Stimulated activated CD8-positive, alpha-beta memory T cell treated with anti-CD3 and anti-CD28 coated beads, Interleukin-12 subunit alpha, Interleukin-12 subunit beta, amount 100 ng/mL, for 24 hours (primary cell): Measurements from ENCODE around the gene SLC9C1.

Source experiments
- DNase-seq: peaks from one replicate; pipeline ENCODE4 v3.0.0-alpha.2; 2020; ENCODE audit errors: extremely low read depth

SLC9C1 gene

DNA sequence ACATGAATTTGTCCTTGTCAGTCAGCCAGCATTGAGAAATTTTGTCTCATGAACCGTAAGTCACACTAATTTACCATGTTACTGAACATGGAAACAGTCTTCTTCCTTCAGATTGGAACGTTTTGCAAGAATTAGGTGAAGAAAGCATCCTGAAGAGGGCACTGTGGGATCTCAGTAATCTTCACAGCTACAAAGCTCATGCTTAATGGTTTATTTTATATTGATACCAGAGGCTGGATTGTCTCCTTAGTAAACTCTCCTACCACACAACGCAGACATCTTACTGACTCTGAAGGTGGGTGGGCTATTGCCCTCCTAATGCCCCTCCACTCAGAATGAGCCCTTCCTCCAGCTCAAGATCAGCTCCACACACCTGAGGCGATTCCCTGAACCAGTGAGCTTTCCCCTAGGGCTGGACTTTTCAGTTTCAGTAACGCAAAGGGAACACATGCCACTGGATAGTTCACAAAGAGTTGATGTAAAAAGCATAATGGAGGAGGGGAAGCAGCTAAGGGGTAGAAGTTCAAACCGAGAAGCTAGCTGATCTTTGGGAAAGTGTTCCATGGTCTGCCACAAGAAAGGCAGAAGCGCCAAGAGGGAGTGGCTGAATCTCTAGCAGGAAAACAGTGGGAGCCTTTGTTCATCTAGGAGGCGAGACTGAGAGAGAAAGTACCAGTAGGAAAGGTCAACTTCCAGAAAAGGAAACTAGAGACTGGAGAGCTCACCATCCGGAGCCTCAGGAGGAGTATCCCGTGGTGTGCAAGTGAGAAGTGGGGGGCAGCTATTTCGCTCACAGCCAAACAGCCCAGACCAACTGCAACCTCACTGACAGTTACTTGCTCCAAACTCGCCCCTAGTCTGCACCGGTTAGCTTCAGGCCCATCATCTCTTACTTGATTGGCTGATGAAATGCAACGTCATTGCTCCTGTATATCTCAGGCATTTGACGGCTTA lies at the start of gene SLC9C1:
Gene SLC9C1 (minus strand): TSS at position 849 of the 954 bp plus-strand sequence. CDS start 7,425 bp downstream, outside the sequence.
- no peak for DNase-seq

DNA sequence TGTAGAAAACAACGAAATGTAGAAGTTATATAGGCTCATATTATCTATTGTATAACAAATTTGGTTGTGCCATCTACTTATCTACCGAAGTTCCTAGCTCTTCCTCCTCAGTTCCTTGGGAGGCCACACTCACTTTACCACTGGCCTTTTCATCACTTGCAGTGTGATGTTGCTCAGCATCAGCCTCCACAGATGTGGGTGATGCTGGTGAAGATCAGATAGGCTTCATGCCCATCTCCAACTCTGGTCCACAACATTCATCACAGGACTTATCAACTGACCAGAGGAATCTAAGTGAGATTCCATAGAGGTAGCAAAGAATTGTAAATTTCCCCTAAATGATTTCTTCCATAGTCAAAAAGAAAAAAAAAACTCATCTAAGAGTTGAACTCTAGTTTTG lies 47.4 kb upstream of the SLC9C1 start:
- DNase-seq: no peak

GRCh38 chr3:112339609-112340008 lies 45.6 kb upstream of the SLC9C1 start:
- no peak for DNase-seq

GRCh38 chr3:112339134-112339533 lies 45.1 kb upstream of the SLC9C1 start:
- no peak for DNase-seq

DNA sequence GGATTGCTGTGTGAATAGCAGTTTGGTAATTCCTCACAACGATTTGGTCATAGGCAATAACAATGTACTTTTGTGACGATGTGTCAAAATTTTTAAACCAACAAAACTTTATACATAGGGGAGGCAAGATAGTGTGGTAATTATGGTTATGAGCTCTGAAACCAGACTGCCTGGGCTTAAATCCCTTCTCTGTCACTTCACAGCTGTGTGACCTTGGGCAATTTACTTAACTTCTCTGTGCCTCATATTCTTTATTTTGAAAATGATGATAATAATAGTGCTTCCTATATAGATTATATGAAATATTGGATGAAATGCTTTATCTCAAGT lies 44.7 kb upstream of the SLC9C1 start:
- DNase-seq: no peak

DNA sequence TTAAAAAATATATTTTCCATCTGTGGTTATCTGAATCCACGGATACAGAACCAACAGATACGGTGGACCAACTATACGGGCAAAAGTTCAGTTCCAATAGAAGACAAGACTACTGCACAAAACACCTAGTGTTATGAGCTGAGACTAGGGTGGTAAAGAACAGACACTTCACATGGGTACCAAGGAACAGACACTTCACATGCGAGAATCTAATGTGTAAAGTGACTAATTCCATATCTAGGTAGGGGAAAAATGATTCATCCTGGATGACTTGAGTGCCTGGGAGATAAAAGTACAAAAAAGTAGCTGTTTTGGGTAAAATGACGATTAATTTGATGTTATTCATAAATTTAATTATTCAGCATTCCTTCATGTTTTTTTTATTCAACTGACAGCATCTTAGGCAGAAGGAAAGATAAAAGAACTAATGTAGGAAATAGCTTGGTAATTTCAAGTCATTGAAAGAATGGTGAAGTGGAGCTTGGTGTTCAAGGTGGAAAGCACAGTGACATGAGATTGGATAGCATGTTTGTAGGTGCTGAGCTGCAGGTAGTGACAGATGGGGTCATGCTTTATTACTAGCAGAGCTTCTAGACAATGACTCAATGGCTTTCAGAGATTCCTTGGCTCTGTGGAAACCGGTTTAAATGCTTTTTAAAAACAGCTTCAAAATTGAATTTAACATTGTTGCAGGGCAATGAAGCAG lies 44.2 kb upstream of the SLC9C1 start:
- DNase-seq: no peak

GRCh38 chr3:112335434-112335781 lies 41.4 kb upstream of the SLC9C1 start:
- DNase-seq: no peak

DNA sequence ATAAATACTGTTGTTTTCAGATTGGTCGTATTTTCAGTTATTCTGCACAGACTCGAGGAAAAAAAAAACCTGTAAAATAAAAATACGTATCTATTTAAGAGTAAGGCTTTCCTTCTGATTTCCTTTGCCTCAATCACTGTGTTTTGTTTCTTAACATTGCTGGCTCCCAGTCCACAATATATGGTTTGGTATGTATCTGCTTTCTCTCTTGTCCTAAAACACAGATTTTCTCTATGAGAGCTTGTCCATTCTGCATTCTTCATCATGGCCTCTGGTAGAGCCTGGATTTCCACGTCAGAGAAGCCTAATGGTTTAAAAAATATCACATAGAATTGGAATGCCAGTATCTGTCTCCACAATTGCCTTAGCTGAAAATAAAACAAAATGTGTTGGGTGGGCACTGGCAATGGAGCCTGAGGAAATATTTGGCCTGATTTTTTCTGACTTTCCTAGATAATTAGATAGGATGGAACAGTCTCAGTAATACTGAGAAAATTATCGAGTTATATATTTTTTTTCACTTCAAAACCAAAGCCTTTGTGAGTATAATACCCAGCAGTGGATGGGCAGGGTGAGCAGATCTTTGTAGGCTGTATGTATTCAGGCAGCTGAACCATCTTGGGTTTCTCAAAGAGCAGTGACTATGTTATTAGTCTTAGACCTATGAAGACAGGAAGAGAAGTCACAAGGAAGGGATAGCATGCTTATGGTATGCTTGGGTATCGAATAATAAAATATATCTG lies 40.8 kb upstream of the SLC9C1 start:
- no peak for DNase-seq

- no peak for DNase-seq
Observed at GRCh38 chr3:112333381-112334317, 39.6 kb upstream of the SLC9C1 start.

DNA sequence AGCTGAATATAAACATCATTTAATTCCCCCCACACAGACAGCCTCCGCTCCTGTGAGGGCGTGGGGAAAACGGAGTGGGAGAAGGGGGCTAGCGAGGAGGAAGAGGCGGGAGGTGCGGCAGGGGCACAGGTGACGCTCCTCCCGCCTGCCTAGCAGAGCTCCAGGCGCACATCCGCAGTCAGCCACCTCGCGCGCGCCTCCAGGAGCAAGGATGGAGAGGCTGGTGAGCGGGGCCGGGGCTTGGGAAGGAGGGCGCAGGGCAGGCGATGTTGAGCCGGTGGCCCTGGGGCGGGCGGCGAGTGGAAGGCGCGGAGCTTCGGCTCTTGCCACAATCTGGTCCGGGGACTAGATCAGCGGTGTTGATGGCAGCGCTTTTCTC lies 39.0 kb upstream of the SLC9C1 start, which contains the start of gene CD200:
Gene CD200 (plus strand): TSS at position 155 of the 379 bp plus-strand sequence. CDS start 57 bp downstream, at position 212.
- no peak for DNase-seq

DNA sequence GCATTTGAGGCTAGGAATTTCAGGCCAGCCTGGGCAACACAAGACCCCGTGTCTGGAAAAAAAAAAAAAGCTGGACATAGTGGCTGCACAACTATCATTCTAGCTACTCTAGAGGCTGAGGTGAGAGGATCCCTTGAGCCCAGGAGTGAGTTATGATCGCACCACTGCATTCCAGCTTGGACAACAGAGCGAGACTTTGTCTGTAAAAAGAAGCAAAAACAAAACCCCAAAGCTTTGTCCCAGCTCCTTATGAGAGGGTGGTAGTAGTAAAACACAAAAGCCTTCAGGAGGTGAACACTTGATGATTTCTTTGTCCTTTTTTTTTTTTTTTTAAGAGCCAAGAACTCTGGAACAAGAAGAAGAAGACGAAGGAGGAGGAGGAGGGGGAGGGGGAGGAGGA lies 37.8 kb upstream of the SLC9C1 start:
- no peak for DNase-seq

GRCh38 chr3:112327371-112327951 lies 33.4 kb upstream of the SLC9C1 start:
- DNase-seq: no peak

DNA sequence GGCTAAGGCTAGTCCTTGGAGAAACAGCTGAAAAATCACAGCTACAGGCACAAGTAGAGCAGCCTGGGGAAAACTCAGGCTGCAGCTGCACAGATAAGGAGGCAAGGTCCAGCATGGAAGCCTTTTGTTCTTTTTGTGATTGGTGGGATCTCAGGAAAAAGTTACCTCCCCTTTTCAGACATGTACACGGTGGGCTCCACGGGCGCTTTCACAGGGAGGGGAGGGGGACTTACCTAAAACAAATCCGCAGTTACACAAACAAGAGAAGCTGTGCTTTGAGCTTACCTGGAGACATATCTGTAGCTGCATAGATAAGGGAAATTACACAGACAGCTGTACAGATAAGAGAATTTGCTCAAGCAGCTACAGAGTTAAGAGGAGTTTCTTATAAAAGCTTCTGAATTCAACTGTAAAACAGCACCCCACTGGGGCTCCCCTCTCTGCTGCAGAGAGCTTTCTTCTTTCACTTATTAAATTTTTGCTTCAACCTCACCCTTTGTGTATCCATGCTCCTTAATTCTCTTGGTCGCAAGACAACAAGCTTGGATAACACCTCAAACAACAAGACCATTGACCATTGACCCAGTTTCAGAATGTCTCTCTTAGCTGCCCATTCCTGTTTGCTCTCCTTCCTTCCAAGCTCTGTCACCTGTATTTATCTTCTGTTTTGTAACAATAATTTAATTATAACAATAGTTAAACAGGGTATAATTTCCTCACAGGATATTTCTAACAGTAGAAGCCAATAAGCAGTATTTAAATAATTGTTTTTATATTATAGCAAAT lies 28.0 kb upstream of the SLC9C1 start:
- no peak for DNase-seq

DNA sequence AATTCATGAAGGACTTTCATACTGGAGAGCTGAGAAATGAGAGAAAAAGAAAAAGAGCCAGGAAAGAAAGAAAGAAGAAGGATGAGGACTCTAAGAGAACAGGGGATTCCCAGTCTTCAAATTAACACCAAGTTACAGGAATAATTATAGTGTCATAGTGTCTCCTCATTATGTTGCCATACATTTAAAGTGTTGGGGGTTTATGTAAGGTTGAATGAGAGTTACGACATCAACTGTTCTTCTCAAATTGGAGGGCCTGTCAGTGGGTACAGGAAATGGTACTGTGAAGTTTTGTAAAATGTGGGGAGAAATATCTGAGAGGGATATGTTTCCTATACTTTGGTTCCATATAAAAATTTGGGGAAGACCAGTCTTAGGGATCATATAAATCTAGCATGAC lies 26.7 kb upstream of the SLC9C1 start:
- DNase-seq: no peak

- no peak for DNase-seq
Observed at GRCh38 chr3:112319516-112320276, 25.7 kb upstream of the SLC9C1 start.

GRCh38 chr3:112315791-112316190 lies 21.8 kb upstream of the SLC9C1 start:
- no peak for DNase-seq

DNA sequence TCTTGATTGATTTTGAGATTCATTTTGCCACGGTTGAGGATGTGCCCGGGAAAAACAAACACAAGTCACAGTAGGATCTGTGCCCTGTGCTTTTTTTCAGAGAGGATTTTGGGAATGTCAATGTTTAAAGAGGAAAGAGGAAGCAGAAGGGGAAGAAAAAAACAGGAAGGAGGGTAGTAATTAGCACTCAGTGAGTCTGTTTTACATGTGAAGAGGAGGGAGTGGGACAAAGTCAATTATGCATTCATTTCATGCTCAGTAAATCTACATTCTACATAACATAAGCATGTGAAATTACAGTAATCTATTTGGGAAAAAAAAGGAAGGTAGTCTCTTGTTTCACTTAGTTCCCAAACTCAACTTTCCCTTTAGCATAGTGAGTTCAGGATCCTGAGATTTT lies 20.6 kb upstream of the SLC9C1 start:
- DNase-seq: no peak

DNA sequence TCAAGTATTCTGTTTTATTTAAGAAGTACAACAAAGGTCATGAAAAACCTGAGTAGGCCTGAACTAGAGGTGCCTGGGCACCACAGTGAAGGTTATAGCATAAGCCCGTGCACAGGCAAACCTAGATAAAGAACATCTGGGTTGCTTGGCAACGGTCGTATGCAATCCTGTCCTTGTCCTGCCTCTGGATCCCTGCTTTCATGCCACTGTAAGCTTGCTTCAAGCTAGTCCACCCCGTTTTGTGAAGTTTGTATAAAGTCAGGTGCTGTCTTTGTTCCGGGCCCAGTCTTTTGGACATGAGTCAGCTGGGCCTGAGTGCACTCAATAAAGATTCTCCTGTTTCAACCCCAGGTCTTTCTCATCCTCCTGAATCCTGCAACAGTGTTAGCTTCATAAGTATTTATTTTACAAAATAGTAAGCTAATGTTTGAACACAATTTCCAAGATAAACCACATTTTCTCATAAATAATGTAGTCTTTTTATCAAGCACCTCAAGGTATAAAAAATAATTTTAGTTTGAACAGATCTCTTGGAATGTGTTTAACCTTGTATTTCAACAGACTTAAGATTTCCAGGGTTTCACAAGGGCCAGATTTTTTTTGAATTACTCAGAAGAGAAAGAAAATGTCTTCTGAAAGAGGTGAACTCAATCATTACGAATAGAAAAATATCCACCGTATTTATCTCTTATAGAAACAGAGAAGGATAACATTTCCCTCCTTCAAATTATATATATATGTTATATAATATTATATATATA lies 14.3 kb upstream of the SLC9C1 start:
- no peak for DNase-seq

DNA sequence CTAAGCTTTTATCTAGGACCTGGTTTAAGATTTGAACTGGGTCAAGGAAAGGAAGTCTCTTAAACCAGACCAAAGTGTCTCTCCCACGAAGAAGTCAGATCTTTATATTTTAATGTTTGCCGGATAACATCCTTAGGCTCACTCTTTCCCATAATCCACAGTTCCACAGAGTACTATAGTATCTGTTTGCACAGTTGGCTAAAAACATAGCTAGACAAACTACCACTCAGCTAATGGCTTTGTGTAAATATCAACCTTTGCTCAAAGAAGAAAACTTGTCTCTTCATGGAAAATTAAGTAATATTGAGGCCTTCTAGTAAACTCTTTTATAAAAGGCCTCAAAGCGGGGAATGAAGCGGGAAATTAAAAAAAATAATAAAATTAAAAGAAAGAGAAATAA lies 13.5 kb upstream of the SLC9C1 start:
- DNase-seq: no peak
